C4-2B (cell line): ENCODE results near the gene MDM4.

ENCODE experiments used
- H3K27ac ChIP-seq: fragments of 450-650 bp; 2 replicates; pipeline ENCODE4 v1.5.1; 2017
- CTCF ChIP-seq: fragments of 450-650 bp; conservative IDR thresholded peaks from 2 replicates; pipeline ENCODE4 v1.5.1; 2017; ENCODE audit warnings: mild to moderate bottlenecking
- ZFX ChIP-seq: fragments of 450-650 bp; IDR thresholded peaks from 2 replicates; pipeline ENCODE4 v1.6.1; 2017

The MDM4 gene

GRCh38 chr1:204493145-204493983 lies 22.8 kb upstream of the MDM4 start:
- H3K27ac ChIP-seq, result peak overlapping the region; percentile 95
- TF ChIP-seq CTCF, result no peak

- H3K27ac ChIP-seq, result peak overlapping the region; percentile 95
- TF ChIP-seq ZFX (no peak), CTCF (no peak)
These were observed 22.3 kb upstream of the MDM4 start for GRCh38 chr1:204493984-204494280.

GRCh38 chr1:204494281-204495077 lies 21.7 kb upstream of the MDM4 start, which contains the start of gene PIK3C2B:
Gene PIK3C2B, minus strand, starts transcription at chr1:204494805. Its CDS starts 25,003 bp downstream, at chr1:204469802.
- H3K27ac ChIP-seq, result peak within 1 kb of the TSS; percentile 95
- TF ChIP-seq ZFX (peak; percentile 50; the same call in 1 of the 2 replicates), CTCF (peak; percentile 75)

- TF ChIP-seq CTCF (no peak), ZFX (no peak)
- peak overlapping the region; percentile 95 for H3K27ac ChIP-seq
These were observed 21.0 kb upstream of the MDM4 start for GRCh38 chr1:204495078-204495753.

GRCh38 chr1:204495777-204496176 lies 20.4 kb upstream of the MDM4 start:
- TF ChIP-seq CTCF (no peak), ZFX (no peak)
- H3K27ac ChIP-seq, result no peak overlapping the region

GRCh38 chr1:204498981-204499380 lies 17.2 kb upstream of the MDM4 start:
- no peak overlapping the region for H3K27ac ChIP-seq
- TF ChIP-seq ZFX (no peak), CTCF (no peak)
